ENCODE data around the gene TMEM182.

TMEM182 gene

GRCh38 chr2:102761763-102762162 lies at the start of gene TMEM182:
TSS of gene TMEM182 (plus strand) at chr2:102762031. CDS start at chr2:102762218, 187 bp downstream.
- no peak for DNase-seq

DNA sequence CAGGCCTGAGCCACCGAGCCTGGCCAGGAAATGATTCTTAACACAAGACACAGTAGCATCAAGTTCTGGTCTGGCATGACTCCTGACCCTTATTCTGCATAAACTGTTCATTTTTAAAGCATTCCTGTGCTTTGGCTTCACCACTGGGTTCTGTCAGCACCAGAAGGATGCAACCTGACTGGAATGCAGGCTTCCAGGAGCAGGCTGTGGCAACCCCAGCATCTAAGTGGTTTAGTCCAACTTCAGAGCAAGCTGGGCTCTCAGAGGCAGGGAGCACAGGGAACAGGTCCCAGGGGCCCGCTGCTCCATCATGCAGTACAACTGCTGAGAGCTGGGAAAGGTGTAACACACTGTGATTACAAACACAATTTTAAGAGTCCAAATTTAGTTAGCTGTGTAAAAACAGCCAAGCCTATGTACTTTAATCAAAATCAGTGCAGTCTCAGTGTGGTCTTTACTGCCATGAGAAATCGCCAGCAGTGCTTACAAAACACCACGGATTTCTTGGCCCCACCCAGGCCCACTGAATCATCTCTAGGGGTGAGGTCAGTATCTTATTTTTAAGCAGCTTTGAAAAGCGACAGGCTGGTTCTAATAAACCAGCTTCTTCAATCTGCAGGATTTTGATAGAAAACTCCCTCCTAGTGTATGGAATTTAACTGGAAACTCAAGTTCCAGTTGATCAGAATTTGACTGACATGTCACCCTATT lies 44.4 kb upstream of the TMEM182 start:
- DNase-seq: no peak

DNA sequence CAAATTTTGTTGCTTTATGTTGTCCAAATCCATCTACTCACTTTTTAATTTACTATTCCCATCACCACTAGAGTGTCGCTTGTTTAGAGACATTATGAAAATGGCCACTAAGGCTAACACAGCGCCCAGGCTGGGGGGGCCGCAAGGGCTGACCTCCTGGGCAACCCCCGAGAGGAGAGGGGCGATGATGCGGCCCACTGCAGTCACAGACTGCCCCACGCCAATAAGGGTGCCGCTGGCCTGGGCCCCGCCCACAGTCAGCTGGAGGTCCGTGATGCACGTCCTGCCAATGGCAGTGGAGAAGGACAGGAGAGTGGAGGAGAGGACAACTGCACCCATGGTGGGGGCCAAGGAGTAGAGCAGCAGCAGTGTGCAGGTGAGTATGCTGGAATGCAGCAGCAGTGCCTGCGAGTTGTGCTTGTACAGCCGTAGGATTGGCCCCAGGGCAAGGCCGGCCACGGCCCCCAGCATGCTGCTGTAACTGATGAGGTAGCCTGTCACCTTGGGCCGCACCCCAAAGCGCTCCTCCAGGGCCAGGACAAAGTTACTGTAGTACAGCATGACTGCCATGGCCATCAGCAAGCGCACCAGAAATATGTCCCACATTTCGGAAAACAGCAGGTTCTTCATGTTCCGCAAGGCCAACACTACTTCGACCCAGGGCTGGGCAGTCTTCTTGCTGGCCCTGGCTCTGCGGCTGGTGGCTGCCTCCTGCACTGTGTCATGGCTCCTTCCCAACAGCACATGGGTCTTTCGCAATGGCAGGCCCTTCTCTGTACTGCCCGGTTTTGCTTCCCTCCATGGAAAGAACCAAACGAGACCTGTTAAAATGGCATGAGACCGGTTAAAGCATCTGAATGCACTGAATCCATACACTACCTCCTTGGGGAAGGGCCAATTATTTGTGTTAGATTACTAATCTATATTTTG lies 43.2 kb upstream of the TMEM182 start:
- no peak for DNase-seq

DNA sequence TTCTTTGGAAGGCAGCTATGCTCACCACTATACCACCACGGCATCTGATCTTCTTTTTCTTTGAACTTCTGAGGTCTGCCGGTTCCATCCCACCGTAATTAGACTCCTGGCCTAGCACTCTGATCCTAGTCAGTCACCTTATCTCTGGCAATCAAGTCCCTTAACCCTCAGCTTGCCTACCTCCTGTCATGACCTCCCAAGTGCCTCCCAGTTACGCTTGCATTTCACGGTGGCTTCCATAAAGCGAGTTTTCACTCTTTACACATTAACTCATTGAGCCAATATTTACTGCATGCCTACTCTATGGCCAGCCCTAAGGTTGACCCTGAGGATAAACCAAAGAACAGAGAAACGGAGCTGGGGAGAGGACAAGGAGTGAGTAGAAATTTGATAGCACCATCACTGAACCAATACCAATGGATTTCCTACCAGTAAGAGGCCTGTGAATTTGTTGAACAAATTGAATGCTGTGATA lies 37.8 kb upstream of the TMEM182 start:
- no peak for DNase-seq

GRCh38 chr2:102724553-102724952 lies 37.3 kb upstream of the TMEM182 start:
- no peak for DNase-seq

GRCh38 chr2:102726128-102727087 lies 35.4 kb upstream of the TMEM182 start:
- DNase-seq: no peak

GRCh38 chr2:102735416-102736109 lies 26.3 kb upstream of the TMEM182 start:
- DNase-seq: no peak

DNA sequence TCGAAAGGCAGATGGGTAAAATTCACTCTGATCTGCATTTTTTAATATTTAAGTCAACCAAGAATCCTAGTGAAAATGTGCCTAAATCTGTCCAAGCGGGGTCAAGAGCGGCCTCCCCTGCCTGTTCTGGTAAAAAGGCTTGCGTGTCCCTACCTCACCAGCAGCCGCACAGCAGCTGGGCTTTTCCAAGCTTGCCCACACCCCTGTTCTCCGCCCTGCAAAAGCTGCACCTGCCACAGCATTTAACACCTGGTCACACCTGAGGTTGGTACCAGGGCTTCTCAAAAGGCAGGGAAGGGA lies 25.8 kb upstream of the TMEM182 start:
- DNase-seq: no peak

GRCh38 chr2:102736410-102737409 lies 25.1 kb upstream of the TMEM182 start:
- DNase-seq: peak; percentile 90

DNA sequence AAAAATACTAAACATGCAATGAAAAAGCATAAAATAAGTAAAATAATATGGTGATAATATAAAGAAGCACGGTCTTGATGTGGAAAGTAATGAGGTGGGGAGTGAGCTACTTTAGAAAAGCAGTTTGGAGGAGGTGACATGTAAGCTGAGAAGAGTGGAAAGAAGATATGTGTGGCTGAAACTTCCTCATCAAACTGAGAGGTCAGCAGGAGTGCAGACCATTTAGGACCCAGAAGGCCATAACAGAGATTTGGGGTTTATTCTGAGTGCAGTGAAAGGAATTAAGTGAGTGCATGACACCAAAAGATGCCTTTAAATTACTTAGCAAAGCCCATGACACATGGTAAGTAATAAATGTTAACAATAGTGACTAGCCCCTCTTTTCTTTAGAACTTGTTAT lies 24.4 kb upstream of the TMEM182 start:
- DNase-seq: no peak

DNA sequence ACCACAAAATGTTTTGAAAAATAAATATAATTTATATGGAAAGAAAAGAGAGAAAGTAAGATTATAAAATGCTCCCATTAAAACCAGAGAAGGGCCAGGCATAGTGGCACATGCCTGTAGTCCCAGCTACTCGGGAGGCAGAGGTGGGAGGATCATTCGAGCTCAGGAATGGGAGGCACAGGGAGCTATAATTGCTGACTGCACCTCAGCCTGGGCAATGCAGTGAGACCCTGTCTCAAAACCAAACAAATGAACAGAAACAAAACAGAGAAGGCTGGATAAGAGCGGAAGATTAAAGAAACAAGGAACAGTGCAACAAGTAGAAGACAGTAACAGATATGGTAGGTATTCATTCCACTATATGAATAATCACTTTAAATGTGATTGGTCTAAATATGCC lies 18.6 kb upstream of the TMEM182 start:
- no peak for DNase-seq

DNA sequence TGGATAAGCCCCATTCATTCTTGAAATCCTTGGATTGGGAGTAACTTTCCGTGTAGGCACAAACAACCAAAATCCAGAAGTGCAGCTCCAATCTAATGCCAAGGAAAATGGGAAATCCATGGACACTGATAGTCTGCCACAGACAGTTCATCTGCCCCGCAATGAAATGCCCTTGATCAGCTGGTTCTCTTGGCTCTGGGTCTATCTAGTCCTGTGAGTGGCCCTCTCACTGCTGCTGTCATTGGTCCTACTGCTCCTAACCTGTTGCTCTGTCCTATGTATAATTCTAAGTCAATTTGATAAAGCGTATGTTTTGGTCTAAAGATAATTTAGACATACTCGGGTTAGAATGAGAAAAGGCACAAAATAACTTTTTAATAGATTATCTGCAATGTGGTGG lies 13.7 kb upstream of the TMEM182 start:
- DNase-seq: no peak

- no peak for DNase-seq
Observed at GRCh38 chr2:102749938-102750337, 11.9 kb upstream of the TMEM182 start.

DNA sequence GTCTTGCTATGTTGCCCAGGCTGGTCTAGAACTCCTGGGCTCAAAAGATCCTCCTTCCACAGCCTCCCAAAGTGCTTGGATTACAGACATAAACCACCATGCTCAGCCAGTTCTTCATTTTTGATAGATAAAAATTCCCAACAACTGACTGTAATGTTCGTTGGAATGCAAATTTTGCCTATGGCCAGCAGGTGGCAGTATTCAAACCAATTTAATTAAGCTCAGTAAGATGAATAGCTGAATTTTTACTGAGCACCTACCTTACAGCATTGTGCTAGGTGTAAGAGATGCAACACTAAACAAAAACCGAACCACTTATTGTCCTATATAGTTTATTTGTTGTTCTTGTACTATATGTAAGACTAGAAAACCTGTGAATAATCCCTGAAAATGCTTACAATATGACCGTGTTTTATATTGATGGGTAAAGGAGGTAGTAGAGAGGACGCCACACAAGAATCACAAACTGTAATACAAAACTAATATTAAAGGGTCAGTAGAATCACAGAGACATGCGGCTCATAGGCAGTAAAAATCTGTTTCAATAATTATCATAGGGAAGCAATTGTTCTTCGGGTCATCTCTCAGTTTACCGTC lies 8.2 kb upstream of the TMEM182 start:
- no peak for DNase-seq

DNA sequence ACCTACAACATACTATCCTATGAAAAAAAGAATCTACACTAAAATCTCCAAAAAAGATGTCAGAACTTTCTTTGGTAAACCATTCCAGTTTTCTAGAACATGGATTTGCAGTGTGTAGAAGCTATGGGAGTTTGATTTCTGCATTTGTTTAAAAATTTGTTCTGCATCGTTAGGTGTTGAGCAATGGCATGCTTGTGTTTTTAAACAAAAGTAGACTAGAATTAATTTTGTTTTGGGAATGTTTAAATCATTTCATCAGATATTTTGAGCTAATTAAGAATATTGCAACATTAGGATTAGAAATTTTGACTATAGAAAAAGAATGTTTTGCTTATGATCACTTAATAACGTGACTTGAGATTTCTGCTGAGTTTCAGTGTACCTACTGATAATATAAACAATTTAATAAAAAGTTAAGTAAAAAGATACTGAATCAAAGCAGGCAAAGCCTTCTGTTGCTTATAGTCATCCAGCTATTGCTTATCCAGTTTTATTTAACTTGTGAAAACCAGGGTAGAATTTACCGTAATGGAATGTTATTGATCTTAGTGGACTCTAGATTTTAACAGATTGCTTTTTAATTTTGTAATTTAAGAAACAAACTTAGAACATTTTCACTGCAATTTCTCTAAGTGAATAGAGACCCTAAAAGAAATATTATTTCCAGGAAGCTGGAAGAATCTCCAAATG lies 7.2 kb upstream of the TMEM182 start:
- no peak for DNase-seq

DNA sequence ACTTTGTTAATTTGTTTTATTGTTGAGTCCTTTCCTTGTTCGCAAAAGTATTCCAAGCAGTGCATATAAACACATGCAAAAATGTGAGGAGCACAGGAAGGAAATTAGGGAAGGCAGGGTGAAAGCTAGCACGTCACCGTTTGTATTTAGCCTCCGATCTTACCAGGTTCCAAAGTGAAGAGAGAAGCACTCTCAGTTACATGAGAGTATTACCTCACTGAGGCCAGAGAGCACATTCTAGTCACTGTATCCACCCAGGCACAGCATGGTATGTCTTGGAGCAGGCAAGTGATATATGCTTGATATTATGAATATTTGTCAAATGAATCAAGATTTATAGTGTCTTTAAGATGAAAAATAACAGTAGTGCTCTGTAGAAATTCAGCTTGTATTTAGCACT lies 6.5 kb upstream of the TMEM182 start:
- no peak for DNase-seq

DNA sequence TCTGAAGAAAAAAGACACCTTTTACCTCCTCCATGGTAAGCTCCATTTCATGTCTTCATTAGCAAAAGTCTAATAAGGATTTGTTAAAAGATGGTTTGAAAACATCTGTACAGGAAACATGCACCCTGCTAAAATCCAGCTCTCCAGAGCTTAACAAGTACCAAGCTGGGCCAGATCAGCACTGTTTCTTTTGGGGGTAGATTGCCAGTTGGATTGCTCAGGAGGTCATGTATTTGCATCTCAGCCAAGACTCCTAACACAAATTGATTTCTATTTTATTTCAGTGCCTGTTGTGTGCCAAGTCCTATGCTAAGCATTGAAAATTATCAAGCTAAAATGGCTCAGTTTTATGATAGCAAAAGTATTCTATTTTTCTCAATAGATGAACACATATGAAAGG lies 3.4 kb upstream of the TMEM182 start:
- DNase-seq: no peak

DNA sequence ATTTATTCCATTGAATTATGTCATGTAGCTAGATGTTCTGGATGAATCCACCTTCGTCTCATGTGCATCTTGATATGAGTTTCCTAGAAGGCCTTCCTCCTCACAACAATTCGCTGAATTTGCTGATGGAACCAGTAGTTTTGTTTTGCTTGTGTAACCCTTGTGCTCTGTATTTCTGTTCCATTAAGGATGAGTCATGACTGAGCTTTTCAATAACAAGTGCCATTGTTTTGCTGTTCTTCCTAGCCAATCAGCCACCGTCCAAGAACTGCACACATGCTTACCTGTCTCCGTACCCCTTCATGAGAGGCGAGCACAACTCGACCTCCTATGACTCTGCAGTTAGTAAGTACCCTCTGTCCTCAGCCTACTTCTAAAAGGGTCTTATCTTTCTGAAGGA lies 2.3 kb downstream of the TMEM182 start:
- DNase-seq: no peak

DNA sequence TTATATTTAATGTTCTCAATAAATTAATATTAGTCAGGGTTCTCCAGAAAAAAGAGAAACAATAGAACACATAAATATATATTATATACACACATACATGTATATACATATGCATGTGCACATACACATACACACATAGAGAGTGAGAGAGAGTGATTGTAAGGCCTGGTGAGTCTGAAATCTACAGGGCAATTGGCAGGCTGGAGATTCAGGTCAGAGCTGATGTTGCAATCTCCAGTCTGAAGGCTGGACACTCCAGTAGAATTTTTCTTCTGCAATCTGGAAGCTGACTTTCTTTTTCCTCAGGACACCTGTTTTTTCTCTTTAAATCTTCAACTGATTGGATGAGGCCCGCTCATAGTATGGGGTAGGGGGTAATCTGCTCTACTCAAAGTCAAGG lies 3.2 kb downstream of the TMEM182 start:
- DNase-seq: no peak

DNA sequence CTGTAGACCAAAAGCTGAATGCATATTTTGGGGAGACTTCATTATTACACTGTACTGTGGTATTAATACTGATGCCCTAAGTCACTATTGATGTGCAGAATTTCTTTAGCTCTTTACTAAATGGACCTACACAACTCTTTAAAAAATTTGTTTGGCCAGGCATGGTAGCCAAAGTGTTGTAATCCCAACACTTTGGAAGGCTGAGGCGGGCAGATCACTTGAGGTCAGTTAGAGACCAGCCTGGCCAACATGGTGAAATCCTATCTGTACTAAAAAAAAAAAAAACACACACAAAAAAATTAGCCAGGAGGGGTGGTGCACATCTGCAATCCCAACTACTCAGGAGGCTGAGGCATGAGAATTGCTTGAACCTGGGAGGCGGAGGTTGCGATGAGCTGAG lies 6.4 kb downstream of the TMEM182 start:
- no peak for DNase-seq
